HG03521 (cell line): Measurements from ENCODE around the gene WDR31.
"Not testable (repeated sequence)": the region's sequence is repeated elsewhere in the genome, so short reads cannot be mapped to it uniquely, and the experiment has no call there.

ENCODE experiments used
- ATAC-seq: cut with Tn5 transposase; IDR thresholded peaks from one replicate; pipeline ENCODE4 v1.9.1; 2021; ENCODE audit warnings: mild to moderate bottlenecking, moderate library complexity; ENCODE audit not compliant: unreplicated experiment

The WDR31 gene

DNA sequence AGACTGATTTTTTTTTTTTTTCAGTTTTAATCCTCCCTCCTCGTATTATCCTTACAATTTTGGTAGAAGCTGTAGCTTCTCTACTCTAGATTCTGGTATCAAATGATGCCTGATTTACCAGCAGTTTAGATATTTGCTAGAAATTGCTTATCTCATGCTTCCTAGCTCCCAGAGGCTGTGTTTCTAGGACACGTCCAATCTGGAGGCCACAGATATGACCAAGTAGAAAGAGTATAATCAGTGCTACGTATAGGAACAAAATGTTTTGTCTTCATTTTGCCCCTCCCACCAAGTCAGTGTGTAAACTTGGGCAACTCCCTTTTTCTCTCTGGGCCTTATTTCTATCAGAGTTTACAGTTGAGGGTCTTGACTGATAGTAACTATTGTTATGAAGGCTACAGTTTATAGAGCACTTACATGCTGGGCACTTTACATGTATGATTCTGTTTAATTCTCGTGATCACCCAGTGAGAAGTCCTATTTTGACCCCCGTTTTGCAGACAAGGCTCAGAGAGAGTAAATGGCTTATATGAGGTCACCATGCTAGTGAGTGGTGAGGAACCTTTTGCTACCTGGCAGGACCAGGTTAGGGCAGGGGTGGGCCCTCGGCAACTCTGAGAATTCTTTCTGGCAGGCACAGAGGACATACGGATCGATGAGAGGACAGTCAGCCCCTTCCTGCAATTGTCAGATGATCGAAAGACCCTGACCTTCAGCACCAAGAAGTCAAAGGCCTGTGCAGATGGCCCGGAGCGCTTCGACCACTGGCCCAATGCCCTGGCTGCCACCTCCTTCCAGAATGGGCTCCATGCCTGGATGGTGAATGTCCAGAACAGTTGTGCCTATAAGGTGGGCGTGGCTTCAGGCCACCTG lies 29.1 kb upstream of the WDR31 start:
- no peak for ATAC-seq

DNA sequence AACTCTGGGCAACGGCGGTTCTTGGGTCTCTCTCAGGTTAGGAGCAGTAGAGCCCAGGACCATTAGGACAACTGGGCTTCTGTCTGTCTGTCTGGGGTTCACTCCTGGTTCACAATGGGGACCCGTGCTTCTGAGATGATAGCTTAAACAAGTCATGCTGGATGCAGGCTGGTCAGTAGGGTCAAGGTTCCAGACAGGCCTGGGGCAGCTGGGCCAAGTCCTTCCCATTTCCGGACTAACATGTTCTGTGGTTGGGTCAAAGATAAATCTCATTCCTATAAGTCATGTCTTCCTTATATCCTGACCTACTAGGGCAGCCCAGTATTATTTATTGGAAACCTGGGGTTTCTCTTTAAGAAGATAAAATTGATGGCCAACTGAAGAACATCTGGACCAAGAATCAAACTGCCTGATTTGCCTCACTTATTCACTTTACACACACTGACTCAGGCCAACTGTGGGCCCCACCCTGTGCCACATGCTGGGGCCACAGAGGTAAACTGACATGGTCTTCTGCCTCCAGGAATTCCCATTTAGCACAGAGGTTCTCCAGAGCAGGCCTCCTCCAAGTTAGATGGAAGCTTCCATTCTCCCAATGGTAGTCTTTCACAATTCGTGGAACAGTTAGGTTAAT lies 28.4 kb upstream of the WDR31 start:
- ATAC-seq = no peak

DNA sequence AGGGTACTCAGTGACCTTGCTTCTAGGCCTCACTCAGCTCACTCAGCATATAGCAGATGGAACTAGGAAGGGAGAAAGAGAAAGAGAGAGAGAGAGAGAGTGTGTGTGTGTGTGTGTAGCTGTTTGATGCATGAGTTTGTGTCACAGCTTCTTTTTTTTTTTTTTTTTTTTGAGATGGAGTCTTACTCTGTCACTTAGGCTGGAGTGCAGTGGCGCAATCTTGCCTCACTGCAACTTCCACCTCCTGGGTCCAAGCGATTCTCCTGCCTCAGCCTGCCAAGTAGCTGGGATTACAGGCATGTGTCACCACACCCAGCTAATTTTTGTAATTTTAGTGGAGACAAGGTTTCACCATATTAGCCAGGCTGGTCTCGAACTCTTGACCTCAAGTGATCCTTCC lies 25.6 kb upstream of the WDR31 start:
- ATAC-seq = not testable (repeated sequence)

GRCh38 chr9:113364951-113365350 lies 24.9 kb upstream of the WDR31 start:
- no peak for ATAC-seq

DNA sequence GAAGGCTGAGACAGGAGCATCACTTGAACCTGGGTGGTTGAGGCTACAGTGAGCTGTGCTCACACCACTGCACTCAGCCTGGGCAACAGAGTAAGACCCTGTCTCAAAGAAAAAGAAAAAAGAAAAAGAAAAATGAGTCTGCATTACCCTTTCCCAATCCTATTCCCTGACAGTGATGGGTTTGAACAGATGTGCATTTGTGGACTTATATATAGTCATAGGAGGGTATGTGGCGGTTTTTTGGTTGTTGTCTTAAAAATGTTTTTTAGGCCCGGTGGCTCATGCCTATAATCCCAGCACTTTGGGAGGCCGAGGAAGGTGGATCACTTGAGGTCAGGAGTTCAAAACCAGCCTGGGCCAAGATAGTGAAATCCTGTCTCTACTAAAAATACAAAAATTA lies 23.3 kb upstream of the WDR31 start:
- no peak for ATAC-seq

- ATAC-seq = no peak
These were observed 21.4 kb upstream of the WDR31 start for GRCh38 chr9:113361304-113362018.

DNA sequence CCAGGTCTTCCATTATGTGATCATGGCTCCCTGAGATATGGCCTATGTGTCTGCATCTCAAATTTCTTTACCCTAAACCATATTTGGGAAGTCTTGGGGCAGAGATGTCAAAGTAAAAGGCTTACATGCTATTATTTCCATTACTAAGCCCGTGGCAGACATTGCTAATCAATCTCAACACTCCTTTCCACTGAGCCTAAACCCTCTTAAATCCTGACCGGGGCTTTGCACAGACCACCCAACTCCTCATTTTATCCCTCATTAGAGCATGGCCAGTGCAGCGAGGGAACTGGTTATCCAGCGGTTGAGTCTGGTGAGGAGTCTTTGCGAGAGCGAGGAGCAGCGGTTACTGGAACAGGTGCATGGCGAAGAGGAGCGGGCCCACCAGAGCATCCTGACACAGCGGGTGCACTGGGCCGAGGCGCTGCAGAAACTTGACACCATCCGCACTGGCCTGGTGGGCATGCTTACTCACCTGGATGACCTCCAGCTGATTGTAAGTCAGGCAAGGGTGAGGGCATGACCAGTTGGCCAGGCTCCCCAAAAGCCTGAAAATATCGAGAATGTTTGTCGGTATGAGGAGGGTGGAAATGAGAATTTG lies 20.3 kb upstream of the WDR31 start:
- no peak for ATAC-seq

GRCh38 chr9:113359385-113359784 lies 19.3 kb upstream of the WDR31 start:
- ATAC-seq = no peak

DNA sequence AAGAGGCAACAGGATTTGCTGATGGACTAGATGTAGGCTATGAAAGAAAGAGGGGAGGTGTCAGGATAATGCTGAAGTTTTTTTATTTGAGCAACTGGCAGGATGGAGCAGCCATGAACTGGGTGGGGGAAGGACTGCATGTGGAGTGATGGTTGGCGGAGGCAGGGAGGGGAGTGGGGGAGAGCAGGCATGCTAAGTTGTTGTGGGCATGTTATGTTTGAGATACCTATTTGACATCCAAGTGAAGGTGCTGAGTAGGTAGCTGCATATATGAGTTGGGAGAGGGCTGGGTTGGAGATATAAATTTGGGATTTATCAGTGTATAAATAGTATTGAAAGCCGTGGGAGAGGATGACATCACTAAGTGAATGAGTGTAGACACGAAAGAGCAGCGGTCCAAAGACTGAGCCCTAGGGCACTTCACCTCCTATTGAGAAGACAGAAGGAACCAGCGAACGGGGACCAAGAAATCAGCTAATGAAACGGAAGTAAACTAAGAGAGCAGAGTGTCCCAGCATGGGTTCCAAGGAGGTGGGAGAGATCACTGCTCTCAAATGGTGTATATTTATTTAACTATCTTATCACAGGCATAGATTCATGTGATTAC lies 16.7 kb upstream of the WDR31 start:
- no peak for ATAC-seq

DNA sequence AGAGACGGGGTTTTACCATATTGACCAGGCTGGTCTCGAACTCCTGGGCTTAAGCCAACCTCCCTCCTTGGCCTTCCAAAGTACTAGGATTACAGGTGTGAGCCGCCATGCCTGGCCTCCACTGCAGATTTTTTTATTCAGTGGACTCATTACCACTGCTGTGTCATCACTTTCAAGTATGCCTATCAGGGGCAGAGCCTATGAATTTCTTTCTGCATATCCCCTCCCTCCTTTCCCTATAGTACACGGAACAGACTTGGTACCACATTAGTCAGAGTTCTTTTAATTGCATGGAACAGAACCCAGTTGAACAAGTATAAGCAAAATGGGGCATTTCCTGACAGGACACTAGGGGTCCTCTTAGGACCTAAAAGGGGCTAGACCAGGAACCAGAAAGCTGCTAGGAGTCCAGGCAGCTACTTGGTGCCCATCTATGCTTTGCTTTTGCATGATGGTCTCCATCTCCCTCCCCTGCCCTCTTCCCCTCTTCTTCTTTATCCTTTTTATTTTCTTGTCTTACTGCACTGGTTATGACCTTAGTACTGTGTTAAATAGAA lies 15.0 kb upstream of the WDR31 start:
- no peak for ATAC-seq

DNA sequence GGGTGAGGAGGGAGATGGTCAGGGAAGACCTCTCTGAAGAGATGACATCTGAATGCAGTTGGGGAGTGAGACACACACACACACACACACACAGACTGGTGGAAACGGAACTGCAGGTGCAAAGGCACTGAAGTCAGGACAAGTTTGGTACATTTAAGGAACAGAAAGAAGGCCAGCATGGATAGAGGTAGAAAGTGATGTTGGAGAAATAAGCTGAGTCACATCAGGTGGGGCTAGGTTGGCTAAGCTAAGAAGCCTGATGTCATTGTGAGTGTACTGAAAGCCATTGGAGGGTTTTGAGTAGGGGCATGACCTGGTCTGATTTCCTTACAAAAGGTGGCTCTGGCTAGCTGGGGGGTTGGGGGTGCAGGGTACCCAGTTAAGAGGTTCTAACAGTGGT lies 12.3 kb upstream of the WDR31 start:
- no peak for ATAC-seq

DNA sequence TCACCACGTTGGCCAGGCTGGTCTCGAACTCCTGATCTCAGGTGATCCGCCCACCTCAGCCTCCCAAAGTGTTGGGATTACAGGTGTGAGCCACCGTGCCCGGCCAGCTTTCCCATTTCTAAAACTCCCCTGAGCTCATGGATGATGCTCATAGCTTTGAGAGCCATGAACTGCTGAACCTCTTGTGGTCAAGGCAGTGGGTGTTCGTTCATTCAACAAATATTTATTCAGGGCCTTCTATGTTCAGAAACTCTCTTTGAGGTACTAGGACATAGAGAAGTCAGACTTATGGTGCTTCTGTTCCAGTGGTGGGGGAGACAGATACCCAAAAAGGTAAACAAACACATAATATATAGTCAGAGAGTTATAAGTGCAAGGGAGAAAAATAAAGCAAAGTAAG lies 11.9 kb upstream of the WDR31 start:
- ATAC-seq = no peak

- no peak for ATAC-seq
These were observed 10.9 kb upstream of the WDR31 start for GRCh38 chr9:113350937-113351336.

GRCh38 chr9:113350107-113350661 lies 10.1 kb upstream of the WDR31 start:
- ATAC-seq = no peak

DNA sequence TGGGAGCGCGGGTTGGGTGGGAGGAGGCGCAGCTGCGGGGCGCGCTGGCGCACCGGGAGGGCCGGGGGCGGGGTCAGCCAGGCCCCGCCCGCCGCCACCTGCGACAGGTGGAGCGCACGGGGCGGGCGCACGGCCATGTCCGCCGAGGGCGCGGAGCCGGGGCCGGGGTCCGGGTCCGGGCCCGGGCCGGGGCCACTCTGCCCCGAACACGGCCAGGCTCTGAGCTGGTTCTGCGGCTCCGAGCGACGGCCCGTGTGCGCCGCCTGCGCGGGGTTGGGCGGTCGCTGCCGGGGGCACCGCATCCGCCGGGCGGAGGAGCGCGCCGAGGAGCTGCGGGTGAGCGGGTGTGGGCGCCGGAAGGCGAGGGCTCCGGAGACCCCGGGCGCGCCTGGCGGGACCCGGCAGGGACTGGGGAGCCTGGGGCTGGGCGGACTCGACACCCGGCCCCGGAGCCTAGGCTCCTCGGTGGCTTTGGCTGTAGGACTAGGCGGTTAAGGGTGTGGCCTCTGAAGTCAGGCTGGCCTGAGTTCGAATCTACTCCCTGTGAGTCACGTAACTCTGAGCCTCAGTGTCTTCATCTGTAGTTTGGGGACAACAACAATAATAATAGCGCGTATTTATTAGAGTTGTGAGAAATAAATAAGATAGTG lies 9.5 kb upstream of the WDR31 start, which contains the start of gene BSPRY:
BSPRY (plus strand) TSS at position 97 of the 650 bp plus-strand sequence; CDS start at position 136, 39 bp downstream.
- no peak for ATAC-seq

DNA sequence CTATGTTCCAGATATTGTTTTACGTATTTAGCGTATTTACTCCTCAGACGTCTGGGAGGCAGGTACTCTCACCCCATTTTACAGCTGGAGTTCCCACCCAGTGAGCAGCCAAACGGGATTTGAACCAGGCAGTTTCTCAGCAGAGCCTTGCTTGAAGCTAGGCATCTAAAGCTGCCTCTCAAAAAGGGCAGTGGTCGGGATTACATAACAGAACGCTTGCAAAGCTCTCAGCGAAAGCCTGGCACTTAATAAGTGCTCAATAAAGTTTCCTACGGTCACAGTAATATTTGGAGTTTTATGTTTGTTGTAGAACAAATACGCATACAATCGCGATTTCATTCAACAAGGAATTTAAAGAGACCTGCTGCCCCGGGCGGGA lies 9.0 kb upstream of the WDR31 start:
- ATAC-seq = no peak

DNA sequence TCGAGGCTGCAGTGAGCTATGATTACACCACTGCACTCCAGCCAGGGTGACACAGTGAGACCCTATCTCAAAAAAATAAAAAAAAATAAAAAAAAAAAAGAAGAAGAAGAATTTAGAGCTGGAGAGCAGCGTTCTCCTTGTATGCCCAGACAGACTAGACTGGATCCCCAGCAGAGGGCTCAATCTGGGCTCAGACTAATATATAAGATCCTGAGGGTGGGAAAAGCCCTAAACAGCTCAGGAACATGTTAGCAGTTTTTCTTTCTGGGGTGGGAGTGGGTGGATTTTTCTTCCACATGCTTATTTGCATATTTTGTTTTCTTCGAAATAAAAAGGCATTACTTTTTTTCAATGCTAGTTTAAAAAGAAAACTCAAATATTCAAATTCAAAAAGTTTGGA lies 8.4 kb upstream of the WDR31 start:
- ATAC-seq = no peak

GRCh38 chr9:113345671-113346070 lies 5.6 kb upstream of the WDR31 start:
- no peak for ATAC-seq

GRCh38 chr9:113345190-113345589 lies 5.1 kb upstream of the WDR31 start:
- ATAC-seq = no peak

DNA sequence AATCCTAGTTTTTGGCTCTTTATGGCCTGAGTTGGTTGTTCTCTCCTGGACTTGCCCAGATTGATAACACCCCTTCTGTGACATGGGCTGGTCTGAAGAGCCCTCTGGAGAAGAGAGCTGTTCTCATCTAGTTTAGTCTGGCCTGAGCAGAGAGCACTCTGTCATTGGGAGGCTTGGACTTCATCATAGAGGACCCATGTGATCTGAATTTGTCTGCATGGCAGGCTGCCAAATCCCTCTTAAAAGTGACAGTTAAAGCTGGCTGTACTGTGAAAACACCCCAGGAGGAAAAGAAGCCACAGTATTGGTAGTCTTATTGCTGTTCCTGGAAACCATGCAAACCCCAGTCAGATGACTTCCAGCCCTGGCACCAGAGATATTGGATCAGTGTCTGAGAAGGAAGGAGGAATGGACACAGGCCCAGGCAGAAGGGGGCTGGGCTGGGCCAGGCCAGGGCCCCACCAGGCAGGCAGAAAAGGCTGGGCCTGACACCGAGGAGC lies 3.7 kb upstream of the WDR31 start:
- ATAC-seq = no peak
